Measurements from ENCODE around the gene LPP.

GRCh38 chr3:188728371-188728896, 574.5 kb downstream of the LPP start:
- TF ChIP-seq GATA3 (IDR thresholded peaks at IDR 0.05; ENCODE audit: low read depth, low read length) = no peak
- no peak for TF ChIP-seq GATA2 (IDR thresholded peaks at IDR 0.05; ENCODE audit: low read depth, low read length)

Measured in SH-SY5Y (cell line).